Endothelial cell of umbilical vein (primary cell): ENCODE measurements around the gene NLGN1.

Source experiments
- CTCF ChIP-seq, 2 donors: IDR thresholded peaks; 1 replicate in 1 of 2; 2 replicates in 1 of 2; pipeline ENCODE4 v1.5.1; 2011; ENCODE audit warnings: low read length in 2 of 2, mild to moderate bottlenecking in 2 of 2, moderate library complexity in 2 of 2, control low read depth in 1 of 2, inconsistent platforms in 1 of 2, low read depth in 1 of 2; ENCODE audit not compliant: insufficient read depth in 1 of 2; ENCODE audit errors: extremely low read depth in 1 of 2
- EZH2 ChIP-seq: IDR thresholded peaks from 2 replicates; pipeline ENCODE4 v1.6.1; 2012; ENCODE audit warnings: borderline replicate concordance, low read depth, mild to moderate bottlenecking, moderate library complexity, low read length, inconsistent platforms; ENCODE audit not compliant: severe bottlenecking
- GATA2 ChIP-seq: IDR thresholded peaks from 2 replicates; pipeline ENCODE4 v1.7.0; 2011; ENCODE audit warnings: low read depth, mild to moderate bottlenecking, moderate library complexity, mixed read lengths, low read length; ENCODE audit not compliant: insufficient read length, insufficient read depth
- MAX ChIP-seq: IDR thresholded peaks from 2 replicates; pipeline ENCODE4 v1.6.1; 2011; ENCODE audit not compliant: insufficient read depth, insufficient read length
- POLR2A ChIP-seq: IDR thresholded peaks from 2 replicates; pipeline ENCODE4 v1.6.1; 2012; ENCODE audit warnings: low read depth, mild to moderate bottlenecking, control low read depth, low read length
- POLR2AphosphoS5 ChIP-seq: IDR thresholded peaks from 2 replicates; pipeline ENCODE4 v1.6.1; 2012; ENCODE audit warnings: low read depth, mild to moderate bottlenecking, control low read depth, low read length, moderate library complexity; ENCODE audit not compliant: insufficient read depth

GRCh38 chr3:173913974-173914421, 516.5 kb downstream of the NLGN1 start:
- no peak for TF ChIP-seq CTCF (IDR thresholded peaks at IDR 0.05; ENCODE audit: extremely low read depth in 1 of 2, insufficient read depth in 1 of 2, low read depth in 1 of 2, low read length in 2 of 2)
- TF ChIP-seq POLR2A = no peak
- no peak for TF ChIP-seq POLR2AphosphoS5
- TF ChIP-seq EZH2 = no peak
- no peak for TF ChIP-seq MAX
- no peak for TF ChIP-seq GATA2
